B cell (primary cell): ENCODE results near the gene NRM. TPM values are rescaled to one million over a fixed set of nuclear protein-coding genes. Genes with fewer than 3 reads are reported as not detected.
A peak's percentile ranks its signal among the peaks of the same experiment; 100 is the strongest.

Experiments used
- ATAC-seq: fragments of 200-7000 bp; cut with Tn5 transposase; one replicate; pipeline ENCODE4 v1.10.0; 2021; ENCODE audit warnings: low read depth, mild to moderate bottlenecking, moderate number of reproducible peaks, moderate library complexity
- CTCF ChIA-PET: fragments of 350-600 bp; sonication (Branson Sonifier 250); formaldehyde crosslinking; loops from one replicate; lab custom pipeline; 2021; ENCODE audit warnings: antibody characterized with exemption, inconsistent platforms; lab: Charles Lee
- POLR2A ChIA-PET: fragments of 350-600 bp; sonication (Branson Sonifier 250); formaldehyde crosslinking; loops from one replicate; lab custom pipeline; 2021; ENCODE audit warnings: antibody characterized with exemption; lab: Charles Lee
- DNase-seq: peaks from one replicate; pipeline ENCODE4 v3.0.0; 2013
- H2AFZ ChIP-seq: 2 replicates; pipeline ENCODE4 v1.6.1; 2012; ENCODE audit warnings: mild to moderate bottlenecking, low read depth, low read length; ENCODE audit not compliant: insufficient read depth, poor library complexity, severe bottlenecking
- H3K27ac ChIP-seq, 2 donors: 1 replicate in 1 of 2; 2 replicates in 1 of 2; pipeline ENCODE4 v1.5.1; 2012 to 2013; ENCODE audit warnings: low read length in 2 of 2, mild to moderate bottlenecking in 2 of 2, moderate library complexity in 1 of 2
- H3K27me3 ChIP-seq, 4 experiments: fragments of 200-600 bp in 1 of 4; sonication (generic) in 1 of 4; replicated peaks in 1 of 4; 1 replicate in 2 of 4; 2 replicates in 2 of 4; pipeline versions ENCODE4 v1.6.1 to v1.7.0; 2013 to 2016; ENCODE audit warnings: low read length in 3 of 4, mild to moderate bottlenecking in 2 of 4, mixed read lengths in 1 of 4, moderate library complexity in 1 of 4; ENCODE audit not compliant: insufficient read depth in 4 of 4, control insufficient read depth in 3 of 4; ENCODE audit errors: control extremely low read depth in 1 of 4
- H3K36me3 ChIP-seq, 2 experiments: replicated peaks in 1 of 2; 1 replicate in 1 of 2; 2 replicates in 1 of 2; pipeline versions ENCODE4 v1.6.1 to v1.7.1; 2013; ENCODE audit warnings: low read length in 1 of 2; ENCODE audit not compliant: insufficient read depth in 2 of 2, control insufficient read depth in 1 of 2; ENCODE audit errors: control extremely low read depth in 1 of 2, extremely low read depth in 1 of 2
- H3K4me1 ChIP-seq, 2 donors: fragments of 200-600 bp in 1 of 2; sonication (generic) in 1 of 2; 1 replicate in 1 of 2; 2 replicates in 1 of 2; pipeline versions ENCODE4 v1.5.1 to v1.6.1; 2013 to 2017; ENCODE audit warnings: low read length in 2 of 2; ENCODE audit not compliant: control insufficient read depth in 2 of 2, insufficient read depth in 2 of 2
- H3K4me2 ChIP-seq: replicated peaks from 2 replicates; pipeline ENCODE3; 2012; ENCODE audit warnings: mild to moderate bottlenecking, low read depth, low read length; ENCODE audit not compliant: poor library complexity, severe bottlenecking
- H3K4me3 ChIP-seq, 5 experiments: fragments of 200-600 bp in 1 of 5; sonication (generic) in 1 of 5; 1 replicate in 3 of 5; 2 replicates in 2 of 5; pipeline versions ENCODE4 v1.5.1 to v1.7.0; 2011 to 2016; ENCODE audit warnings: low read length in 4 of 5, mild to moderate bottlenecking in 4 of 5, low read depth in 2 of 5, control low read depth in 1 of 5, moderate library complexity in 1 of 5; ENCODE audit not compliant: insufficient read depth in 1 of 5; ENCODE audit errors: control extremely low read depth in 1 of 5, extremely low read depth in 1 of 5
- H3K79me2 ChIP-seq: fragments of 200-600 bp; sonication (generic); one replicate; pipeline ENCODE4 v1.6.0; 2016; ENCODE audit warnings: low read length; ENCODE audit not compliant: control insufficient read depth, insufficient read depth
- H3K9ac ChIP-seq: fragments of 200-600 bp; sonication (generic); 2 replicates; pipeline ENCODE4 v1.6.1; 2017; ENCODE audit warnings: mild to moderate bottlenecking, low read length, moderate library complexity
- H3K9me3 ChIP-seq, 3 donors: one replicate each; pipeline versions ENCODE4 v1.6.1 to v1.7.1; 2013; ENCODE audit warnings: low read length in 2 of 3; ENCODE audit not compliant: control insufficient read depth in 2 of 3, insufficient read depth in 1 of 3; ENCODE audit errors: control extremely low read depth in 1 of 3
- H4K20me1 ChIP-seq: 2 replicates; pipeline ENCODE4 v1.6.0; 2012; ENCODE audit warnings: mild to moderate bottlenecking, low read length; ENCODE audit not compliant: insufficient read depth, control insufficient read depth, poor library complexity, severe bottlenecking
- H3K27ac Mint-ChIP-seq: one replicate; pipeline ENCODE4 v1.8.0; 2021; ENCODE audit warnings: mixed read lengths
- H3K27me3 Mint-ChIP-seq: one replicate; pipeline ENCODE4 v1.8.0; 2021; ENCODE audit warnings: mixed read lengths
- H3K4me1 Mint-ChIP-seq: one replicate; pipeline ENCODE4 v1.8.0; 2021; ENCODE audit warnings: mixed read lengths
- H3K4me3 Mint-ChIP-seq: one replicate; pipeline ENCODE4 v1.8.0; 2021; ENCODE audit warnings: mixed read lengths
- H3K9me3 Mint-ChIP-seq: one replicate; pipeline ENCODE4 v1.8.0; 2022; ENCODE audit warnings: mixed read lengths; ENCODE audit not compliant: insufficient read depth
- EZH2 ChIP-seq: IDR thresholded peaks from 2 replicates; pipeline ENCODE4 v1.6.1; 2012; ENCODE audit warnings: borderline replicate concordance, low read depth, mild to moderate bottlenecking, moderate library complexity, low read length; ENCODE audit not compliant: insufficient read depth, poor library complexity, severe bottlenecking
- WGBS: methylation state at CpG from one replicate; pipeline ENCODE4 v1.1.5; 2013; ENCODE audit warnings: missing lambda C conversion rate; ENCODE audit not compliant: insufficient coverage; 5-methylcytosine and 5-hydroxymethylcytosine counted together
- intact Hi-C: fragments of 100-400 bp; cut with micrococcal nuclease; formaldehyde crosslinking; loops from one replicate; pipeline ENCODE4 v1.10.0; 2022
- polyA plus RNA-seq: library from polyadenylated mRNA; depleted of rRNA; stranded (reverse); fragments of >200 nt; gene quantifications from 2 replicates; pipeline ENCODE4 v1.2.3, GENCODE V29; 2012
- total RNA-seq, 2 donors: library from RNA; stranded (reverse); fragments of 120-200 nt in 1 of 2; gene quantifications; 1 replicate in 1 of 2; 2 replicates in 1 of 2; pipeline versions ENCODE4 v1.2.3 to v1.2.4, GENCODE V29; 2013 to 2022
- TF ChIP-seq, protein P1 (sequence below): fragments of 200-600 bp; IDR thresholded peaks from one replicate; pipeline ENCODE4 v1.8.0; 2022; ENCODE audit warnings: antibody characterized with exemption, mild to moderate bottlenecking

Gene NRM
- total and polyA plus RNA-seq, 2 donors (not counting 1 experiment from before 2014, with no cell fraction given) = 24.9 to 26.0 TPM

DNA sequence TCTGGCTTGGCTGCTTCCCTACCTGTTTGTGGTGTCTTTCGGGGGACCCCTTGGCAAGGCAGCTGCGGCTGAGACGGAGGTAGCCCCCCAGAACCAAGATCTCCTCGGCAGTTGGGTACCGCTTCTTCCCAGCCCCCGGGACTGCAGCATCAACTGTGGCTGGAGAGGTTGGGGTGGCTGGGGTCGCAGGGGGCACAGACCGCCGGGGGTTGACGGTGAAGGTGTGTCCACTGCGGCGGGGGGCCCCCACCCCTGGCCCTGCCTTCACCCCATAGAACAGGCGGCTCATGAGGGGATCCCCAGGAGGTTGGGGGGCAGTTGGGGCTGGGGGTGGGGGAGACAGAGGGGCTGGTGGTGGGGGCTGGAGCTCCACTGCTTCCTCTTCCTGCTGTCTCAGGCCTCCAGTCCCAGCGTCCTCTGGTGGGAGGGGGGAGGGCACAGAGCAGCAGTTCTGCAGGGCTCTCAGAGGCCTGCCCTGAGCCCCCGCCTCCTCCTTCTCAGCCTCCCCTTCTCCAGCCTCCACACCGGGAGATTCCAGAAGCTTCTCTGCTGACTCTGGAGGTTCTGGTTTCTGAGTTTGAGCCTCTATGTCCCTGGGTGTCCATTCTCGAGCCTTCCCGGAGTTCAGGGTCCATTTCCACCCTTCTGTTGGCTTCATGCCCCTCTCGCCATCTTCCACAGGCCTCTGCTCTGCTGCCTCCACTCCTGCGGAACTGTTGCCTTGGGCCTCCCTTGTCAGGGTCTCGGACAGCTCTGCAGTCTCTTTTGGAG is 6.2 kb downstream of the NRM start:
- ATAC-seq (no peak), DNase-seq (peak; percentile 54)
- WGBS = 3% methylated on average over 12 of the region's 21 CpGs
- Mint-ChIP-seq H3K9me3 (no peaks in the 10 kb centered on the region), H3K4me1 (peaks cover 72% of the 10 kb centered on the region), H3K27ac (peak overlapping the region; percentile 99), H3K27me3 (no peaks in the 10 kb centered on the region), H3K4me3 (peak overlapping the region; percentile 97)
- no peaks in the 10 kb centered on the region for H3K9me3 ChIP-seq
- TF ChIP-seq EZH2 = no peak
- TF ChIP-seq, protein P1, sequence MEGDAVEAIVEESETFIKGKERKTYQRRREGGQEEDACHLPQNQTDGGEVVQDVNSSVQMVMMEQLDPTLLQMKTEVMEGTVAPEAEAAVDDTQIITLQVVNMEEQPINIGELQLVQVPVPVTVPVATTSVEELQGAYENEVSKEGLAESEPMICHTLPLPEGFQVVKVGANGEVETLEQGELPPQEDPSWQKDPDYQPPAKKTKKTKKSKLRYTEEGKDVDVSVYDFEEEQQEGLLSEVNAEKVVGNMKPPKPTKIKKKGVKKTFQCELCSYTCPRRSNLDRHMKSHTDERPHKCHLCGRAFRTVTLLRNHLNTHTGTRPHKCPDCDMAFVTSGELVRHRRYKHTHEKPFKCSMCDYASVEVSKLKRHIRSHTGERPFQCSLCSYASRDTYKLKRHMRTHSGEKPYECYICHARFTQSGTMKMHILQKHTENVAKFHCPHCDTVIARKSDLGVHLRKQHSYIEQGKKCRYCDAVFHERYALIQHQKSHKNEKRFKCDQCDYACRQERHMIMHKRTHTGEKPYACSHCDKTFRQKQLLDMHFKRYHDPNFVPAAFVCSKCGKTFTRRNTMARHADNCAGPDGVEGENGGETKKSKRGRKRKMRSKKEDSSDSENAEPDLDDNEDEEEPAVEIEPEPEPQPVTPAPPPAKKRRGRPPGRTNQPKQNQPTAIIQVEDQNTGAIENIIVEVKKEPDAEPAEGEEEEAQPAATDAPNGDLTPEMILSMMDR = no peak
- ChIA-PET CTCF (interaction anchor here (0.9 to 19.8 kb wide), 3 partner anchors 11 to 201 kb away, joined by 3 to 963 read pairs (median 3); partner anchors contain the start of genes MDC1 and TUBB), POLR2A (interaction anchor here (0.5 to 8.7 kb wide), 5 partner anchors 36 to 198 kb away, joined by 4 to 216 read pairs (median 5); partner anchors contain the start of genes MDC1 and TUBB)
- H3K79me2 ChIP-seq = peaks cover 75% of the 10 kb centered on the region
- intact Hi-C loops = no loop called here
- peaks cover 71% of the 10 kb centered on the region for H4K20me1 ChIP-seq
- H3K4me3 ChIP-seq = peak overlapping the region; percentile 91 to 100 (median 97)
- peaks cover 50 to 52% of the 10 kb centered on the region in 2 donors for H3K4me1 ChIP-seq
- H3K9ac ChIP-seq = peak overlapping the region; percentile 98
- no peaks in the 10 kb centered on the region for H3K27me3 ChIP-seq
- H3K4me2 ChIP-seq = peak overlapping the region; percentile 100
- peaks cover 0 to 22% of the 10 kb centered on the region in 2 experiments for H3K36me3 ChIP-seq
- H2AFZ ChIP-seq = no peak overlapping the region
- H3K27ac ChIP-seq = peak overlapping the region; percentile 93 to 97

GRCh38 chr6:30683980-30684338 is 6.8 kb downstream of the NRM start:
- H2AFZ ChIP-seq = no peak overlapping the region
- DNase-seq (no peak), ATAC-seq (no peak)
- peaks cover 72% of the 10 kb centered on the region for H3K4me1 Mint-ChIP-seq
- no peaks in the 10 kb centered on the region for H3K27me3 Mint-ChIP-seq
- peak overlapping the region; percentile 53 to 97 for H3K27ac ChIP-seq
- 0% methylated on average over 1 of the region's 2 CpGs for WGBS
- peak overlapping the region; percentile 91 to 100 (median 97) for H3K4me3 ChIP-seq
- peaks cover 77% of the 10 kb centered on the region for H4K20me1 ChIP-seq
- no peaks in the 10 kb centered on the region for H3K9me3 Mint-ChIP-seq
- peak overlapping the region; percentile 98 for H3K9ac ChIP-seq
- H3K27me3 ChIP-seq = no peaks in the 10 kb centered on the region
- peaks cover 50 to 52% of the 10 kb centered on the region in 2 donors for H3K4me1 ChIP-seq
- H3K4me3 Mint-ChIP-seq = peak overlapping the region; percentile 97
- H3K9me3 ChIP-seq = no peaks in the 10 kb centered on the region
- POLR2A ChIA-PET = interaction anchor here (0.6 to 8.7 kb wide), 4 partner anchors 36 to 199 kb away, joined by 4 to 216 read pairs (median 8); partner anchors contain the start of genes MDC1 and TUBB
- H3K36me3 ChIP-seq = peaks cover 0 to 26% of the 10 kb centered on the region in 2 experiments
- H3K79me2 ChIP-seq = peaks cover 81% of the 10 kb centered on the region
- peak overlapping the region; percentile 99 for H3K27ac Mint-ChIP-seq
- H3K4me2 ChIP-seq = peak overlapping the region; percentile 100
- TF ChIP-seq, protein P1 = no peak
- no peak for TF ChIP-seq EZH2
- CTCF ChIA-PET = interaction anchor here (0.9 to 19.8 kb wide), 3 partner anchors 10 to 201 kb away, joined by 3 to 963 read pairs (median 3); partner anchors contain the start of genes MDC1 and TUBB
- intact Hi-C loops = no loop called here
